ENCODE data around the gene HSPA4L.

Gene HSPA4L

DNA sequence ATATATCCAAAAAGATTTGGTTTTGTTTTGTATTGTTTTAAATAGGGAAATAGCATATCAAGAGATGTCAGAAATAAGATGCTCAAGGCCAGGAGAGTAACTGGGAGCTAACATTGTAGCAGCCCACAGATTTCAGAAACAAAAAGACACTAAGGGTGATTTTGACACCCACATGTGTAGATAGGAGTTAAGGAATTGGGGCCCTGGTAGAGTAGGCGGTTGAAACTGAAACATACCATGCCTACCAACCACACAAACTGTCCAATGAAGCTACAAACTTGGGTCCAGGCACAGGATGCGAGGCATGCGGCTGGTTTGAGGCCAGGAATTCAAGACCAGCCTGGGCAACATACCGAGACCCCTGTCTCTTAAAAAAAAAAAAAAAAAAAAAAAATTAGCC, 6.3 kb upstream of the HSPA4L start:
- no peaks in the 10 kb centered on the region for H3K27me3 ChIP-seq (ENCODE audit: insufficient read depth, low read length)

DNA sequence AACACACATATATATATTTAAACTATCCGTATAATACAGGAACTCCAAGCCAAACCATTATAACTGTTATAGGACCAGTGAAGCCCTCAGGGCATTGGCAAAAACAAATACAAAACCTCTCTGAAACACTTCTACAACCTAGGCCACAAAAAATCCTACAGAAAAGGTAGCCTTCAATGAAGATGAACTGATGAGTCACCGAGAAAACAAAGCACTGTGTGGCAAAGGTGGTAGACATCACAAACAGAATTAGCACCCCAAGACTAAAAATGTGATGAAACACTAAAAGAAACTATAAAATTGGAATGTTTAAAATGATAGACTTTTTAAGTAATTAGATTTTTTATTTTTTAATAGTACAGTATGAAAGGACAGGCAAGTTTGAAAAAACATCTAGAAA, 5.5 kb upstream of the HSPA4L start:
- H2AFZ ChIP-seq (ENCODE audit: low read depth, low read length): no peak overlapping the region
- no peaks in the 10 kb centered on the region for H3K27me3 ChIP-seq (ENCODE audit: insufficient read depth, low read length)

More for the DNA sequence above, 6.3 kb upstream of the HSPA4L start:
- Histone ChIP-seq H2AFZ (ENCODE audit: low read depth, low read length) (no peak overlapping the region), H3K9me3 (ENCODE audit: low read length) (no peaks in the 10 kb centered on the region), H3K36me3 (ENCODE audit: insufficient read depth, low read length) (no peaks in the 10 kb centered on the region), H3K4me3 (ENCODE audit: low read length) (no peak overlapping the region), H3K4me1 (ENCODE audit: insufficient read depth, low read length) (peaks cover 8% of the 10 kb centered on the region)

DNA sequence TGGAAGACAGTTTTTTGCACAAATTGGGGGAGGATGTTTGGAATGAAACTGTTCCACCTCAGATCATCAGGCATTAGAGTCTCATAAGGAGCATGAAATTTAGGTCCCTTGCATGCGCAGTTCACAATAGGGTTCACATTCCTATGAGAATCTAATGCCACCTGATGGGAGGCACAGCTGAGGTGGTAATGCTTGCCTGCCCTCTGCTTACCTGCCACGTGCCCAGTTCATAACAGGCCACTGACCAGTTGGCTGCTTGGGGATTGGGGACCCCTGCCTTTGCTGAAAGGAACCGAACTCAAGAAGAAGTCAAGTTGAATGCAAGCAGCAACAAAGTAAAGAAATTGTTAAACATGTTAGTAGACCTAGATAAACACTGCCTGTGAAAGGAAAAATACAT, 4.6 kb upstream of the HSPA4L start:
- Histone ChIP-seq H3K4me1 (ENCODE audit: insufficient read depth, low read length) (peaks cover 8% of the 10 kb centered on the region), H3K27me3 (ENCODE audit: insufficient read depth, low read length) (no peaks in the 10 kb centered on the region), H3K9me3 (ENCODE audit: low read length) (no peaks in the 10 kb centered on the region), H3K36me3 (ENCODE audit: insufficient read depth, low read length) (no peaks in the 10 kb centered on the region), H2AFZ (ENCODE audit: low read depth, low read length) (peak overlapping the region; percentile 33), H3K4me3 (ENCODE audit: low read length) (no peak overlapping the region)

More for the DNA sequence above, 5.5 kb upstream of the HSPA4L start:
- Histone ChIP-seq H3K4me3 (ENCODE audit: low read length) (no peak overlapping the region), H3K9me3 (ENCODE audit: low read length) (no peaks in the 10 kb centered on the region), H3K4me1 (ENCODE audit: insufficient read depth, low read length) (peaks cover 8% of the 10 kb centered on the region), H3K36me3 (ENCODE audit: insufficient read depth, low read length) (no peaks in the 10 kb centered on the region)

DNA sequence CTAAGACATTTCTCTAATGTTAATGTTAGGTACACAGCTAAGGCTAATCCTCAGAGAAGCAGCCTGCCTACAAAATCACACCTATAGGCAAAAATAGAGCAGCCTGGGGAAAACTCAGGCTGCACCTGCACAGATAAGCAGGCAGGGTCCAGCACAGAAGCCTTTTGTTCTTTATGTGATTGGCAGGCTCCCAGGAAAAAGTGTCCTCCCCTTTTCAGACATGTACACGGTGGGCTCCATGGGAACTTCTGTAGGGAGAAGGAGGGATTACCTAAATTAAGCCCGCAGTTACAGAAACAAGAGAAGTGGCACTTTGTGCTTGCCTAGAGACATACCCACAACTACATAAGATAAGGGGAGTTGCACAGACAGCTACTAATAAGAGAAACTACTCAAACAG, 4.0 kb upstream of the HSPA4L start:
- Histone ChIP-seq H3K9me3 (ENCODE audit: low read length) (no peaks in the 10 kb centered on the region), H2AFZ (ENCODE audit: low read depth, low read length) (peak overlapping the region; percentile 33), H3K4me3 (ENCODE audit: low read length) (no peak overlapping the region), H3K36me3 (ENCODE audit: insufficient read depth, low read length) (no peaks in the 10 kb centered on the region), H3K27me3 (ENCODE audit: insufficient read depth, low read length) (no peaks in the 10 kb centered on the region), H3K4me1 (ENCODE audit: insufficient read depth, low read length) (peaks cover 8% of the 10 kb centered on the region)

DNA sequence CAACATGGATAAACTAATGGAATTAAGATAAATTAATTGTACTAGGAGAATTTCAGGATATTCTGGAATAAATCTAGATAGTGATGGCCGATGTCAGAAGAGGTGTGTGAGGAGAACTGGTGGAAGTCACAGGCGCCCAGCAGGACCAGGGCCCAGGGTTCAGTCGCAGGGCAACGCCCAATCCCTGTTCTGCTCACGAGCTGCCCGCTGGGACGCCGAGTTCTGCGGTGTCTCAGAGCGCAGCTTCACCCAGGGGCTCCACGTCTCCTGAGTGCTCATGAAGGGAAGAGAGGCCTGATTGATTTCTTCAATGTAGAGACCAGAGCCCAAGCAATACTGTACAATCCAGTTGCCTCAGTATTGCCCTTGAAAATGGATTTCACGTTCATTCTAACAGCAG, 1.5 kb upstream of the HSPA4L start:
- Histone ChIP-seq H3K27me3 (ENCODE audit: insufficient read depth, low read length) (no peaks in the 10 kb centered on the region), H3K36me3 (ENCODE audit: insufficient read depth, low read length) (no peaks in the 10 kb centered on the region), H3K4me3 (ENCODE audit: low read length) (no peak overlapping the region), H2AFZ (ENCODE audit: low read depth, low read length) (no peak overlapping the region), H3K4me1 (ENCODE audit: insufficient read depth, low read length) (peaks cover 20% of the 10 kb centered on the region), H3K9me3 (ENCODE audit: low read length) (no peaks in the 10 kb centered on the region)

DNA sequence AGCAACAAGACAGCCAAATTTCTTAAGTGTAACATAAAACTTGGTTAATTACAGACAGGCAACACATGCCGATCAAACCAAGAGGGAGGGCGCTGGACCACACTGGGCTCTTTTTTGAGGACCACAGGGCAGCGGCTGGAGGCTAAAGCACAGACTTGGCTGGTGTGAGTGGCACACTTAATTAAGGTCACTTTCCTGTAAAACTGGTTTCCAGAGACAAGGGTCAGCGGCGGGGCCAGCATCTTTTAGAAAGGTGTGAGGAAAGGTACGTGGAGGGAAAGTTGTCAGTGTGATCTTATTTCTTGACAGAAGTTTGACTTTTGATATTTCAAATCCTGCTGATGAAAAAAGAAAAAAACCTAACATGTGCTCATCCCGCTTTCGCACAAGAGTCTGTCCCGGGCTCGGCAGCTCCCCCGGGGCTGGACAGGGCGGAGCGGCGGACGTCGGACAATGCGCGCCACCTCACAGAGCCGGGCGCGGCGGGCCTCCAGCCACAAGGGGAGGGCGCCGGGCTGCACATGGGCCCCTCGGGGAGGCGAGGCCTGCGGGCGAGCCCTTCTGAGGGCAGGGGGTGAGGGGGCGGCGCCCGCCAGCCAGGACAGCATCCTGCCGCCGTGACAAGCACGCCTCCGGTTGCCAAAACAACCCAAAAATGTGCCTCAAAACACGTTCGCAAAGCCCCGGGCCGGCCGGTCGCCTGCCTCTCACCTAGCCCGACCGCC, 660 bp upstream of the HSPA4L start:
- no peaks in the 10 kb centered on the region for H3K27me3 ChIP-seq (ENCODE audit: insufficient read depth, low read length)

DNA sequence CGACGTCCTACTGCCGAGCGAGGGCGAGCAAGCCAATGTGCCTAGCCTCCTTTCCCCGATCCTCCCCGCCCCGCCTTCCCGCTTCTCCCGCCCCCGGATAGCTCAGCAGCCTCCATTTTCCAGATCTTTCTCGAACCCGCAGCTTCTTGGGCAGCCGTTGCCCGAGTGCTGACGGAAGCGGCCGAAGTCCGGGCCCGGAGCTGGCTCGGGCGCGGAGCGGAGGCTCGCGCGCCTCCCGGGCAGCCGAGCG, 172 bp upstream of the HSPA4L start:
- peak overlapping the region; percentile 79 for H3K4me3 ChIP-seq (ENCODE audit: low read length)

More for the DNA sequence above, 660 bp upstream of the HSPA4L start:
- peaks cover 20% of the 10 kb centered on the region for H3K4me1 ChIP-seq (ENCODE audit: insufficient read depth, low read length)
- H3K4me3 ChIP-seq (ENCODE audit: low read length): peak overlapping the region; percentile 79
- peak overlapping the region; percentile 66 for H2AFZ ChIP-seq (ENCODE audit: low read depth, low read length)
- peaks cover 1% of the 10 kb centered on the region for H3K9me3 ChIP-seq (ENCODE audit: low read length)
- no peaks in the 10 kb centered on the region for H3K36me3 ChIP-seq (ENCODE audit: insufficient read depth, low read length)

DNA sequence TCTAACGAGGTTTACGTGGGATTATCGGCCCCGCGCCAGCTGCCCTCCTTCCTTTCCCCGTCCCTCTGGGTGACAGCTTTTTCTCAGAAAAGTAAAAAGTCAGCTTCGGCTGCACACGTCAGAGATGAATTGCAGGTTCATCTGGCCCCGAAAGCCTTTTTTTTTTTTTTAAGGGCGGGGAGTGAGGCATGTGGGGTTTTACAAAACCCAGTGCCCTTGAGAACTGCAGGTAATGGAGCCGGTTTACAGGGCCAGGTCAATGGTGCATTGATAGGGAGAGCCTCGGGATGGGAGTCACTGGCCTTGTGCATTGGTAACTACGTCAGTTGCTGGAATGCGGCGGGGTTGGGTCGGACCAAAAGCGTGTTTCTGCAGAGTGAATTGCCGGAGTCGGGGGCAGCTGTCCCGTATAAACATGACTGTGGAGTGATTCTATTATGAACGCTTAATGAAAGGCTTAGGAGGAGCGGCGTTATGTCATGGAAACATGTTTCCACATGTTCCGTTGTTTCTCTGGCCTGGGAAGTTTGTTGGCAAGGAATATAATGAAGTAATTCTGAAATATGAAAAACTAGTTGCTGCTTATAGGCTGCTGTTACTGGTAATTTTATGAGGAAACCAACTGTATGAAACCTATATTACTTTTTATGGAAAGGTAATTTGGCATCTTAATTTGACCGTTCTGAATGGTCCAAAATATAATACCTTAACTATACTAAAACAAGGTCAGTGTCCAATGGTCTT, 1.1 kb downstream of the HSPA4L start:
- peaks cover 12% of the 10 kb centered on the region for H3K4me1 ChIP-seq (ENCODE audit: insufficient read depth, low read length)
- peak overlapping the region; percentile 79 for H3K4me3 ChIP-seq (ENCODE audit: low read length)
- H3K9me3 ChIP-seq (ENCODE audit: low read length): peaks cover 2% of the 10 kb centered on the region
- no peaks in the 10 kb centered on the region for H3K36me3 ChIP-seq (ENCODE audit: insufficient read depth, low read length)
- H3K27me3 ChIP-seq (ENCODE audit: insufficient read depth, low read length): no peaks in the 10 kb centered on the region
- H2AFZ ChIP-seq (ENCODE audit: low read depth, low read length): peak overlapping the region; percentile 66

More for the DNA sequence above, 172 bp upstream of the HSPA4L start:
- H3K9me3 ChIP-seq (ENCODE audit: low read length): peaks cover 2% of the 10 kb centered on the region
- peak overlapping the region; percentile 66 for H2AFZ ChIP-seq (ENCODE audit: low read depth, low read length)
- H3K4me1 ChIP-seq (ENCODE audit: insufficient read depth, low read length): peaks cover 20% of the 10 kb centered on the region
- no peaks in the 10 kb centered on the region for H3K36me3 ChIP-seq (ENCODE audit: insufficient read depth, low read length)
- no peaks in the 10 kb centered on the region for H3K27me3 ChIP-seq (ENCODE audit: insufficient read depth, low read length)

DNA sequence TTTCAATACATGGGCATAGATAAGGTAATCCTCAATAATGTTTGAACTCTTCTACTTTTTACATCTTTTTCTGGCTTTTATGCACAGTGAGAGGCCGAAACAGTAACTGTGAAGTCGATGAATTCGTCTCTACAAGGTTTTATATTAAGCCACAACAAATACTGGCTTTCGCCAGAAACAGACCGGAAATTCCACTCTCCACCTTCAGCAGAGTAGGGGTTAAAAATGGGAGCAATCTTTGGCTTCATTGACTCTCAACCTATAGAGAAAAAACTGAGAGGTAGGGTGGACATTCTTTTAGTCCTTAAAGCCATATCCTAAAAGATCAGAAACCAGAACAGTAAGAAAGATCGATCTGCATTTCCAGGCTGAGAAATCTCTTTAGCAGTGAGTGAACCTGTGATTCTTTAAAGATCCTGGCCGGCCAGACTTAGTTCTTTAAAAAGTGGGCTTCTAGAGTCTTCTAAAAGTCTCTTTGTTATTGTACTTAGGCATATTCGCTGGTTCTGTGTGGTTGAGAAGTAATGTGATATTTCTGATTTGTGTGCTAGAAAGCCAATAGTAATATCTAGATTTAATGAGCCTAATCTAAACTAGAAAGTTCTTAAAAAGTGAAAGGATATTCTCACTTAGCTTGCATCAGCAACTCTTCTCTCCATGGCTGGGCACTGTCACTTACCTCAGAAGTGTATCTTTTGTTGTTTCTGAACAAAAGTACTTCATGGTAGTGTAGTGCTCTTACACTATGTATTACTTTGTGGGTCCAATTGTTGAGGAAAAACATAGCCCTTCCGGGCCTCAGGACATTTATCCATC, 2.0 kb downstream of the HSPA4L start:
- Histone ChIP-seq H2AFZ (ENCODE audit: low read depth, low read length) (no peak overlapping the region), H3K4me1 (ENCODE audit: insufficient read depth, low read length) (peaks cover 11% of the 10 kb centered on the region), H3K4me3 (ENCODE audit: low read length) (peak overlapping the region; percentile 79), H3K27me3 (ENCODE audit: insufficient read depth, low read length) (no peaks in the 10 kb centered on the region), H3K36me3 (ENCODE audit: insufficient read depth, low read length) (no peaks in the 10 kb centered on the region), H3K9me3 (ENCODE audit: low read length) (peaks cover 6% of the 10 kb centered on the region)

DNA sequence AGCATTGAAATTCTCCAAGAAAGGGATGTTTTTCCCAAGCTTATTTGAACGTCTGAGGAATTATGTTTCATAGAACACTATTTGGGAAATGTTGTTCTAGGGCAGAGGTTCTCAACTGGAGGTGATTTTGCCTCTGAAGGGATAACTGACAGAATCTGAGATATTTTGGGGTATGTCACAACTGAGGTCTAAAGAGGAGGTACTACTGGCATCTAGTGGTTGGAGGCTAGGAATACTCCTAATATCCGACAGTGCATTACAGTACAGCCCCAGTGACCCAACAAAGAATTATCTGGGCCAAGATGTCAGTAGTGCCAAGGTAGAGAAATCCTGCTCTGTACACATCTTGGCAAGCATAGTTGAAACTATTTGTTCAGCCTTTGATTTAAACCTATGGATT, 6.4 kb downstream of the HSPA4L start:
- H3K36me3 ChIP-seq (ENCODE audit: insufficient read depth, low read length): no peaks in the 10 kb centered on the region
- no peaks in the 10 kb centered on the region for H3K27me3 ChIP-seq (ENCODE audit: insufficient read depth, low read length)
- H3K4me3 ChIP-seq (ENCODE audit: low read length): no peak overlapping the region
- peaks cover 10% of the 10 kb centered on the region for H3K4me1 ChIP-seq (ENCODE audit: insufficient read depth, low read length)
- peaks cover 6% of the 10 kb centered on the region for H3K9me3 ChIP-seq (ENCODE audit: low read length)
- no peak overlapping the region for H2AFZ ChIP-seq (ENCODE audit: low read depth, low read length)

DNA sequence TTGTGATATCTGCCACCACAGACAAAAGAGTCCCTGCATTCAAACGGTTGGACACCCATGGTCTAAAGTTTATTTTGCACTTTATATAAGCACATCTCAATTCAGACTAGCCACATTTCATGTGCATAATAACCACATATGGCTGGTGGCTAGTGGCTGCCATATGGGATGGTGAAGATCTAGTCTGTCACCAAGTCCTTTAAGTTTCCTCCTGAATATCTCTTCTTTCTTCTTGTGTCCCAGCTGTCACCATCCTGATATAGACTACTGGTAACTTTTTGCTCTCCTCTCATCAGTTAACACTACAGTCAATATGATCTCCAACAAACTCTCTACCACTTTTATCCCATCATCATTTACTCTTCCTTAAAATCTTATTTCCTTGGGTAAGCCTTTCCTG, 9.3 kb downstream of the HSPA4L start:
- H3K27me3 ChIP-seq (ENCODE audit: insufficient read depth, low read length): no peaks in the 10 kb centered on the region
- H2AFZ ChIP-seq (ENCODE audit: low read depth, low read length): no peak overlapping the region
- no peak overlapping the region for H3K4me3 ChIP-seq (ENCODE audit: low read length)
- H3K9me3 ChIP-seq (ENCODE audit: low read length): peaks cover 6% of the 10 kb centered on the region
- H3K4me1 ChIP-seq (ENCODE audit: insufficient read depth, low read length): no peaks in the 10 kb centered on the region
- peaks cover 9% of the 10 kb centered on the region for H3K36me3 ChIP-seq (ENCODE audit: insufficient read depth, low read length)

DNA sequence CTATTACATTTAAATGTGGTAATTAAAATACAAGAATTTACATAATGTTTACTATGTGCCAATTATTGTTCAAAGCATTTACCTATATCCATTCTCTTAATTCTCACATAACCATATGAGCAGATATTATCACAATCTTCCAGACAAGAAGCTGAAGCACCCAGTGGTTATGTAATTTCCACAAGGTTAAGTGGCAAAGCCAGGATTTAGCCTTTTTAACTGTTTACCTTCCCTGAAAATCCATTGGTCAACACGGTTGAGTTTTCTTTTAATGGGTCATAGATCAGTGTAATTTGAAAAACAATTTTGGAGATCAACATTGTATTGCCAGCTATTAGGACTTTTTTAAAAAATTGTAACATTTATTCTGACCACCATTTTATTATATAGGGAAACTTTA, 11.4 kb downstream of the HSPA4L start:
- H3K4me3 ChIP-seq (ENCODE audit: low read length): no peak overlapping the region
- H2AFZ ChIP-seq (ENCODE audit: low read depth, low read length): no peak overlapping the region
- no peaks in the 10 kb centered on the region for H3K27me3 ChIP-seq (ENCODE audit: insufficient read depth, low read length)
- H3K36me3 ChIP-seq (ENCODE audit: insufficient read depth, low read length): peaks cover 19% of the 10 kb centered on the region
- H3K4me1 ChIP-seq (ENCODE audit: insufficient read depth, low read length): no peaks in the 10 kb centered on the region
- peaks cover 2% of the 10 kb centered on the region for H3K9me3 ChIP-seq (ENCODE audit: low read length)

DNA sequence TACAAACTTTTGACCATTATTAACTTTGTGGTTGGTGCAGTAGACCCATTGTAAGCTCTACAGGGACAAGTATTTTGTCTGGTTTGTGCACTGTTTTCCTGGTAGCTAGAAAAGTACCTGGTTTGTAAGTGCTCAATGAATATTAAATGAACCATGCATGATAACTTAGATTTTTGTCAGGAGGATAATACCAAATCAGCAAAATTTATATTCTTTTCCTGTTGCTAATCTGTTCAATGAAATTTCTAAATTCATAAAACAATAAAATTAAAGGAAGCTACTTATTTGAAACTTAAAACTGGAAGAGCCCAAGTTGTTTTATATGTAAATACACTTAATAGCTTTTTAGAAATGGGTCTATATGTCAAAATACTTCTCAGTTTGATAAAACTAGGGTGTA, 17.6 kb downstream of the HSPA4L start:
- Histone ChIP-seq H3K27me3 (ENCODE audit: insufficient read depth, low read length) (no peaks in the 10 kb centered on the region), H3K9me3 (ENCODE audit: low read length) (no peaks in the 10 kb centered on the region), H3K4me3 (ENCODE audit: low read length) (no peak overlapping the region), H3K36me3 (ENCODE audit: insufficient read depth, low read length) (peaks cover 65% of the 10 kb centered on the region), H2AFZ (ENCODE audit: low read depth, low read length) (no peak overlapping the region), H3K4me1 (ENCODE audit: insufficient read depth, low read length) (no peaks in the 10 kb centered on the region)
